Smooth muscle cell (in vitro differentiated cells): Measurements from ENCODE around the gene PHACTR1. TPM values are rescaled to one million over a fixed set of nuclear protein-coding genes. Genes with fewer than 3 reads are reported as not detected.

ENCODE experiments used
- DNase-seq: peaks from one replicate; lab custom pipeline; 2025; ENCODE audit not compliant: unreplicated experiment; lab: John Stamatoyannopoulos, UW
- H2AFZ ChIP-seq: fragments of 200-600 bp; sonication (generic); 2 replicates; pipeline ENCODE4 v1.6.0; 2016; ENCODE audit warnings: antibody characterized with exemption, low read depth, mild to moderate bottlenecking
- H3F3A ChIP-seq: fragments of 200-600 bp; sonication (generic); 2 replicates; pipeline ENCODE4 v1.6.0; 2017; ENCODE audit warnings: antibody characterized with exemption, low read depth
- H3K27ac ChIP-seq: fragments of 200-600 bp; sonication (generic); 2 replicates; pipeline ENCODE4 v1.5.1; 2016; ENCODE audit warnings: low read depth, mild to moderate bottlenecking
- H3K27me3 ChIP-seq: fragments of 200-600 bp; sonication (generic); 2 replicates; pipeline ENCODE4 v1.6.1; 2016; ENCODE audit warnings: low read depth, mild to moderate bottlenecking
- H3K36me3 ChIP-seq: fragments of 200-600 bp; sonication (generic); 2 replicates; pipeline ENCODE4 v1.5.1; 2016; ENCODE audit warnings: low read depth
- H3K4me1 ChIP-seq: fragments of 200-600 bp; sonication (generic); 2 replicates; pipeline ENCODE4 v1.5.1; 2016; ENCODE audit warnings: low read depth
- H3K4me2 ChIP-seq: fragments of 200-600 bp; sonication (generic); 2 replicates; pipeline ENCODE4 v1.6.0; 2016; ENCODE audit warnings: mild to moderate bottlenecking
- H3K4me3 ChIP-seq: fragments of 200-600 bp; sonication (generic); 2 replicates; pipeline ENCODE4 v1.5.1; 2016; ENCODE audit warnings: mild to moderate bottlenecking
- H3K79me2 ChIP-seq: fragments of 200-600 bp; sonication (generic); 2 replicates; pipeline ENCODE4 v1.6.0; 2016; ENCODE audit warnings: low read depth, mild to moderate bottlenecking
- H3K9ac ChIP-seq: fragments of 200-600 bp; sonication (generic); 2 replicates; pipeline ENCODE4 v1.6.0; 2016; ENCODE audit warnings: low read depth
- H3K9me3 ChIP-seq: fragments of 200-600 bp; sonication (generic); replicated peaks from 2 replicates; pipeline ENCODE4 v1.5.1; 2016; ENCODE audit warnings: low read depth
- H4K20me1 ChIP-seq: fragments of 200-600 bp; sonication (generic); 2 replicates; pipeline ENCODE4 v1.6.0; 2016; ENCODE audit warnings: low read depth
- CTCF ChIP-seq: fragments of 200-600 bp; sonication (generic); IDR thresholded peaks from 2 replicates; pipeline ENCODE4 v1.5.1; 2017; ENCODE audit warnings: borderline replicate concordance, mild to moderate bottlenecking, antibody characterized with exemption; ENCODE audit not compliant: insufficient read depth, poor library complexity, severe bottlenecking
- WGBS: methylation state at CpG from one replicate; pipeline ENCODE4 v1.1.7; 2016; ENCODE audit warnings: low lambda C conversion rate; 5-methylcytosine and 5-hydroxymethylcytosine counted together
- polyA plus RNA-seq: library from polyadenylated mRNA; unstranded; fragments of >200 nt; fragmentation: Nextera tagmentation; extraction: Ambion mirVana; gene quantifications from 2 replicates; pipeline ENCODE4 v1.2.1, GENCODE V29; 2016
- total RNA-seq: library from RNA; depleted of rRNA; stranded (reverse); fragments of >200 nt; gene quantifications from 2 replicates; pipeline ENCODE4 v1.2.3, GENCODE V29; 2014

Gene PHACTR1
- total and polyA plus RNA-seq, 2 experiments from 2014 or later = 0.09 to 0.67 TPM

- WGBS = 84% methylated on average over 9 of the region's 9 CpGs
- no peak overlapping the region for H2AFZ ChIP-seq
- no peak overlapping the region for H3K4me2 ChIP-seq
- no peak overlapping the region for H3K27ac ChIP-seq
- no peak for DNase-seq
- H3K9me3 ChIP-seq = no peaks in the 10 kb centered on the region
- no peaks in the 10 kb centered on the region for H3K79me2 ChIP-seq
- H3F3A ChIP-seq = peaks cover 3% of the 10 kb centered on the region
- H3K4me1 ChIP-seq = no peaks in the 10 kb centered on the region
- H3K4me3 ChIP-seq = no peak overlapping the region
- H3K27me3 ChIP-seq = no peaks in the 10 kb centered on the region
- TF ChIP-seq CTCF = no peak
- H3K36me3 ChIP-seq = no peaks in the 10 kb centered on the region
- H3K9ac ChIP-seq = no peak overlapping the region
- H4K20me1 ChIP-seq = no peaks in the 10 kb centered on the region
These were observed 512.9 kb downstream of the PHACTR1 start for GRCh38 chr6:13229205-13230085.

GRCh38 chr6:13233106-13233505, 516.5 kb downstream of the PHACTR1 start:
- Histone ChIP-seq H3K4me3 (no peak overlapping the region), H3F3A (peaks cover 4% of the 10 kb centered on the region), H4K20me1 (no peaks in the 10 kb centered on the region), H3K4me2 (no peak overlapping the region), H3K36me3 (no peaks in the 10 kb centered on the region), H3K27ac (no peak overlapping the region), H3K9ac (no peak overlapping the region), H3K4me1 (no peaks in the 10 kb centered on the region), H3K79me2 (no peaks in the 10 kb centered on the region), H2AFZ (no peak overlapping the region), H3K9me3 (no peaks in the 10 kb centered on the region), H3K27me3 (no peaks in the 10 kb centered on the region)
- no peak for TF ChIP-seq CTCF
- WGBS = 75% methylated on average over 1 of the region's 1 CpG
- DNase-seq = no peak

GRCh38 chr6:13234130-13234529, 517.6 kb downstream of the PHACTR1 start:
- DNase-seq = no peak
- Histone ChIP-seq H3K9me3 (no peaks in the 10 kb centered on the region), H3F3A (peaks cover 4% of the 10 kb centered on the region), H3K9ac (no peak overlapping the region), H4K20me1 (no peaks in the 10 kb centered on the region), H3K4me1 (no peaks in the 10 kb centered on the region), H3K79me2 (no peaks in the 10 kb centered on the region), H3K4me2 (no peak overlapping the region), H3K27ac (no peak overlapping the region), H3K27me3 (no peaks in the 10 kb centered on the region), H2AFZ (no peak overlapping the region), H3K36me3 (no peaks in the 10 kb centered on the region), H3K4me3 (no peak overlapping the region)
- WGBS = 92% methylated on average over 1 of the region's 1 CpG
- no peak for TF ChIP-seq CTCF

GRCh38 chr6:13235339-13235738, 518.8 kb downstream of the PHACTR1 start:
- Histone ChIP-seq H4K20me1 (no peaks in the 10 kb centered on the region), H3K4me3 (no peak overlapping the region), H3K4me1 (no peaks in the 10 kb centered on the region), H3K79me2 (no peaks in the 10 kb centered on the region), H3F3A (peaks cover 4% of the 10 kb centered on the region), H2AFZ (no peak overlapping the region), H3K36me3 (no peaks in the 10 kb centered on the region), H3K9ac (no peak overlapping the region), H3K4me2 (no peak overlapping the region), H3K27me3 (no peaks in the 10 kb centered on the region), H3K9me3 (no peaks in the 10 kb centered on the region), H3K27ac (no peak overlapping the region)
- 97% methylated on average over 2 of the region's 2 CpGs for WGBS
- no peak for TF ChIP-seq CTCF
- DNase-seq = no peak
